Mesenteric fat pad (tissue), 1 donor: ENCODE data around the gene FERD3L. TPM values are rescaled to one million over a fixed set of nuclear protein-coding genes. Genes with fewer than 3 reads are reported as not detected.

Source experiments
- DNase-seq: peaks from one replicate; pipeline ENCODE4 v3.0.0-alpha.2; 2020; ENCODE audit warnings: low spot score
- total RNA-seq: library from RNA; stranded (reverse); fragmentation: NEBNext Ultra II Directional; extraction: Animal tissue kit (Norgen Biotek cat#: 25700); gene quantifications from one replicate; pipeline ENCODE4 v1.2.1, GENCODE V29; 2021
- donor health status: DM: yes; HTN: yes; CAD: no.

Gene FERD3L
- total RNA-seq, 1 donor from 2014 or later: not detected

- no peak for DNase-seq
These were observed 43.7 kb downstream of the FERD3L start for GRCh38 chr7:19101472-19101871.

DNA sequence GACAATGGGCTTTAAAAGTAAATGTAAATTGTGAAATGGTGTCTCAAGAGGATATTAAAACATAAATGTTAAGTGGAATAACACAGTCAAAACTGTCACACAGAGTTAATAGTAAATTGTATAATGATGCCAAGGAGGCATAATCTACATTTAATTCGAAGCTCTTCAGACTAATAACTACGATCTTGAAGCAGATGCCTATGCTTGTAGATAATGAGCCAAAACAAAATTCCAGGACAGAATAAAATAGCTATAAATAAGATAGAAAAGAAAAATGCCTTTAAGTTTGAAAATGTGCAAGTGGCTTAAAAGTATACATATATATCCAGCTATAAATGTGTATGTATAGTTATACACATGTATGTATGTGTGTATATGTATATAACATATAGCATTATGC, 45.3 kb downstream of the FERD3L start:
- DNase-seq: no peak

DNA sequence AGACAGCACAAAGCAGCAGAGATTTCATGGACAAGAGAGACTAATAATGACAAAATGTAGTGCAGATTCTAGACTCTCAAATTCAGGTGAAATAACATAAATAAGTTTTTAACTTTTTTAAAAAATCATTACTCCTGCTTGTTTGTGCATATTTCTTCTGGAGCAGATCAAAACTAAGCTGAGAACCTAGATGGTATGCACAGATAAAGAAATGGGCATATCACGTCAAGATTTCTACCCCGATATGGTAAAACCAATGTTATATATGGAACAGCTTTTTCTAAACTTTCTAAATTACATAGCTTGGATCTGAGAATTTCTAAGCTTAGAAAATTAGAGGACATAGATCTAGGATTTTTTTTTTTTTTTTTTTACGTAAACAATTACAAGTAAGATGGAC, 46.0 kb downstream of the FERD3L start:
- no peak for DNase-seq

DNA sequence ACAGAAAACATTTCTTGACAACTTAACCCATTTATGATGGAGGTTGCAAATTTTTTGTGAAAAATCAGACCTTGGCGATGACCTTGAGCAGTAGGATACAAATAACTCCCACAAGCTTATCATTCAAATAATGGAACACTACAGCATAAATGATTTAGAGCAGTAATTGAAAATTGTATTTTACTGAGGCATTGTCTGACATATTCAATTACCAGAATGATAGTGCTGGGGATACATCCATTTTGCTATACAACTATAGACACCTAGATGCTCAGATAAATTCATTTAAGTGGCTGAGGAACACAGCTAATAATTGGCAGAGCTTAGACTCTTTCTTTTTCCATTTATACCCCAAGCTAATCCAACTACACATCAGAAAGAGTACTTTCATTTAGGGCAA, 46.7 kb downstream of the FERD3L start:
- DNase-seq: no peak

GRCh38 chr7:19097165-19098055, 47.8 kb downstream of the FERD3L start:
- DNase-seq: no peak

DNA sequence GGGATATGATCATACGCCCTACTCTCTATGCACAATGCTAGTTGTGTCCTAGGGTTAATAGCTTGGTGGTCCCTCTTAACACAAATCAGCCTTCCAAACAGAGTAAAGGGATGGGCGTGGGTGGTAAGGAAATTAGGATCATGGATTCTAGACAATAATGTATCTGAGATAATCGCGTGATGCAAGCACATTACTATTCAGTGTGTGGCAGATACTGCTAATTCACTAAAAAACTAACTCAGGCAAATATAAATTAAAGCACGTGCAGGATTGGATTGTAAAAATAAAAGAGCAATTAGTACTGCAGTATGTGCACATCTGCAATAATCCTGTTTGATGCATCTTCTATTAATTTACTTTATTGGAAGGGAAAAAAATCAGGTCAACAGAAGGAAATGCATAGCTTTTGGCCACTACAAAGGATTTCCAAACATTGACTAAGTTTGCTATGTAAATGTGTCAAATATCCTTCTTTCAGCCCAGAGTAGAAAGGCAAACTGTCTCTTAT, 49.8 kb downstream of the FERD3L start:
- no peak for DNase-seq

Other genes starting within 250 kb of the FERD3L start
- 7.1 TPM for gene TWIST1, start 27.8 kb downstream of the FERD3L start, total RNA-seq